ENCODE results near the gene LGALS7. TPM values are rescaled to one million over a fixed set of nuclear protein-coding genes. Genes with fewer than 3 reads are reported as not detected.

LGALS7 gene
- polyA plus RNA-seq, 4 donors, result 0.57 TPM; not detected in 3

DNA sequence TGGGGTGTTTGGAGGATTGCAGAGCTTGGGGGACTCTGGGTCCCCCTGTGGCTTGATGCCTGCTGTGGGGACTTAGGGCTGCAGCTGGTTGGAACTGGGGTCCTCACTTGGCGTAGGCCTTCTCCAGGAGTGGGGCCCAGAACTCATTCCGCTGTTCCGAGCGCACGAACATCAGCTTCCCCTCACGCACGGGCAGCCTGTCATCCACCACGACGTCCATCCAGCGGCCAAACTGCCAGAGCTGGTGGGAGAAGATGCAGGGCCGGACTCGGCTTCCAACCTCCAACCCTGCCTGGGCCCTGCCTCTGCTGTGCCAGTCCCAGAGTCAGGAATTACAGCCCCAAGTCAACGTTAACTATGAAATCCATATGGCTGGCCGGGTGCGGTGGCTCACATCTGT lies 31.6 kb downstream of the LGALS7 start:
- no peak for DNase-seq (ENCODE audit: low read depth in 4 of 4, low spot score in 3 of 4)

DNA sequence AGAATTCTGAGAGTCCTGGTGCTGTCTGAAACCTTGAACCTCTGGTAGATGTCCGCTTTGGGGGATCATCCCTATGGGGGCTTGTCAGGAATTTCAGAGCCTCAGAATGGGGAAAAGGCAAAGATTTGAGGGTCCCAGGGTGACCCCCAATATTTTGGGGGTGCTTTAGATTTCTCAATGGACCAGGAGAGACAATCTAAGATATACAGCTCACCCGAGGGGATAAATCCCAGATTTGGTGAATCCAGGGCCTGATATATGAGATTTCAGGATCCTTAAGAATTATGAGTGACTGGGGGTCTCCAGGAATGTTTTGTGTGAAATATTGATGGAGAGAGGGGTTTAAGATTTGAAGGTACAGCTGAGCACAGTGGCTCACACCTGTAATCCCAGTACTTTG lies 32.4 kb downstream of the LGALS7 start:
- DNase-seq (ENCODE audit: low read depth in 4 of 4, low spot score in 3 of 4), result no peak

DNA sequence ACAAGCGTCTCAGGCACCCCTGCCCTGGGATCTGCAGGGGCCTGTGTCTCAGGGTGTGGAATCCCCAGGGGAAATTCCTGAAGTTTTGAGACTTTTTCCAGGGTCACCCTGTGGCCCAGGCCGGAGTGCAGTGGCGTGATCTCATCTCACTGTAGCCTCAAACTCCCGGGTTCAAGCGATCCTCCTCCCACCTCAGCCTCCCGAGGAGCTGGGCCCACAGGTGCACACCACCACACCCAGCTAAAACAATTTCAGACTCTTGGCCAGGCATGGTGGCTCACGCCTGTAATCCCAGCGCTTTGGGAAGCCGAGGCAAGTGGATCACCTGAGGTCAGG lies 33.1 kb downstream of the LGALS7 start:
- DNase-seq (ENCODE audit: low read depth in 4 of 4, low spot score in 3 of 4), result no peak

DNA sequence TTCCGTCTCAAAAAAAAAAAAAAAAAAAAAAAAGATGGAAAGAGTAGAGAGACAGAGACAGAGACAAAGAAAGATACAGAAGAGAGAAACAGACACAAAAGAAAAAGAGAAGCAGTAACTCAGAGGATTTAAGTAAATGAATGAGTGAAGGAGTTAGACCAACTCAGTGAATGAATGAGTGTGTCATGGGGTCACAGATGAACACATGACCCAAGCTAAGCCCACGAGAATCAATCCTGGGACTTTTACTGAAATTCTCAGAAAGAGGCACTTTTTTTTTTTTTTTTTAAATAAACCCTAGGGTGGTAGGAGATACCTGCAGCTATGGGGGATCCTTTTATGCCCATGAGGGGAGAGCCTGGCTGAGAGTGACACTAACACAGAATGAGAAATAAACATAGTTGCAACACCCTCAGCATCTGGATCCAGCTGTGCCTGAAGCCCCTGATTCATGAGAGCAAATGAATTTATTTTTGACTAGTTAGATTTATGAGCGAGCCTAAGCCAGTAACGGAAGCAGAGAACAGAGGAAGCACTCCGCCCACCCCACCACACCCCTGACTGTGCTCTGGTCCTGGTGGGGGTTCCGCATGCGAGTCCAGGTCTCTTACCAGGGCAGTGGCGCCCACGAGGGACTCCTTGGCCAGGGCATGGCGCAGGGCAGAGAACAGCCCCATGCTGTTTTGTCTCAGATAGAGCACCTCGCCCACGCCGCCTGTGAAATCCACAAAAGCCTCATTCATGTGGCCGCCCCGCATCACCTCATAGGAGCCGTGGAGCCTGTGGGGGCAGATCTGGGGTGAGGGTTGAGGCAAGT lies 33.7 kb downstream of the LGALS7 start:
- no peak for DNase-seq (ENCODE audit: low read depth in 4 of 4, low spot score in 3 of 4)

DNA sequence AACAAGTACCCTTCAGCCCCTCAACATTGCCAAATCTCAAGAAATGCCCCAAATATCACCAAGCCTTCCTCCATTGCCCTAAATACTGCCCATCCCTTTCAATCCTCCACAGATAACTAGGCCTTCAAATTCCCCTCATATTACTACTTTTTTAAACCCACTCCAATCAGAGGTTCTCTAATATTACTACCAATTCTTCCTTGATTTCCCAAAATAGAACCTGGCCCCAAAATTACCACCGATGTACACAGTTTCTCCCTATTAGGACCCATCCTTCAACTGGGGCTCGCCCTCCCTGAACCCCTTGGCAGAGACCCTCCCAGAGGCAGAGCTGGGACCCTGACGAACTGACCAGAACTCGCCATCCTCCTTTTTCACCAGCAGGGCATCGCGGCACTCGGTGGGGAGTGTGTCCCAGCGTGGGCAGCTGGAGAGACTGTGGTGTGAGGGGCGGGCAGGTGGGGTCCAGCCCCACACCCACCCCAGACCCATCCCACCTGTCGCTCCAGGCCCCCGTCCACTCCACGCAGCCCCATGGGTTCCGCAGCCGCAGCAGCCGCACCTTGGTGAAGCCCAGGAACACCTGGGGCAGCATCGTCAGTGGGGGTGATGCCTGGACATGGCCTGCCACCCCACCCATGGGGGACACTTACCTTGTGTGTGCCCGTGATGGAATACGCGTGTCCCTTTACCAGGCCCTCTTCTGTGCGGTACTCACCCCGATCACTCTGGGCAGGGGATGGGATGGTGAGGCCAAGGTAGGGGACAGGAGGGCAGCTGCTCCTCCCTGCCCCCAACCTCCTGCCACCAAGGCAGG lies 35.2 kb downstream of the LGALS7 start:
- no peak for DNase-seq (ENCODE audit: low read depth in 4 of 4, low spot score in 3 of 4)

DNA sequence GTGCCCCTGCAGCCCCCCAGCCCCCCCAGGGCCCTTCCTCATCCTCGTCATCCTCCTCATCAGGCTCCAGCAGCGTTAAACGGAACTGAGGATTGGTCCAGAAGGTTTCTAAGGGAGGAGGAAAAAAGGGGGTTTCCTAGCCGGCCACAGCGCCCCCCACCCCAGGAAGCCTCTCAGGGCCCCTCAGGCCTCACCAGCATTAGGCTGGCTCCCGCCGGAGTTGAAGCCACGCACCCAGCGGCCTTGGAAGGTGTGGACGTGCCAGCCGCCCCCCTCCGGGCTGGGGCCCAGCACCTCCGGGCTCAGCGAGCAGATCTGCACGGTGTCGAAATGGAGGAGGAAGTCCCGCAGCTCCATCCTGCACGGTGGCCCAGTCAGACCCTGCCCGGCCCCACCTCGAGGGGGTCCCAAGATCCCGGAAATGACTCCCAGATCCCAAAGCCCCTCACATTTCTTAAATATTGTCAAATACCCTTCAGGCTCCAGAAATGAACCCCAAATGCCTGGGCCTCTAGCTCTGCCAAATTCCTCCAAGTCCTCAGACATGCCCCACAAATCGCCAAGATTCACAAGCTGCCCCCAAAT lies 35.9 kb downstream of the LGALS7 start:
- DNase-seq (ENCODE audit: low read depth in 4 of 4, low spot score in 3 of 4), result no peak

DNA sequence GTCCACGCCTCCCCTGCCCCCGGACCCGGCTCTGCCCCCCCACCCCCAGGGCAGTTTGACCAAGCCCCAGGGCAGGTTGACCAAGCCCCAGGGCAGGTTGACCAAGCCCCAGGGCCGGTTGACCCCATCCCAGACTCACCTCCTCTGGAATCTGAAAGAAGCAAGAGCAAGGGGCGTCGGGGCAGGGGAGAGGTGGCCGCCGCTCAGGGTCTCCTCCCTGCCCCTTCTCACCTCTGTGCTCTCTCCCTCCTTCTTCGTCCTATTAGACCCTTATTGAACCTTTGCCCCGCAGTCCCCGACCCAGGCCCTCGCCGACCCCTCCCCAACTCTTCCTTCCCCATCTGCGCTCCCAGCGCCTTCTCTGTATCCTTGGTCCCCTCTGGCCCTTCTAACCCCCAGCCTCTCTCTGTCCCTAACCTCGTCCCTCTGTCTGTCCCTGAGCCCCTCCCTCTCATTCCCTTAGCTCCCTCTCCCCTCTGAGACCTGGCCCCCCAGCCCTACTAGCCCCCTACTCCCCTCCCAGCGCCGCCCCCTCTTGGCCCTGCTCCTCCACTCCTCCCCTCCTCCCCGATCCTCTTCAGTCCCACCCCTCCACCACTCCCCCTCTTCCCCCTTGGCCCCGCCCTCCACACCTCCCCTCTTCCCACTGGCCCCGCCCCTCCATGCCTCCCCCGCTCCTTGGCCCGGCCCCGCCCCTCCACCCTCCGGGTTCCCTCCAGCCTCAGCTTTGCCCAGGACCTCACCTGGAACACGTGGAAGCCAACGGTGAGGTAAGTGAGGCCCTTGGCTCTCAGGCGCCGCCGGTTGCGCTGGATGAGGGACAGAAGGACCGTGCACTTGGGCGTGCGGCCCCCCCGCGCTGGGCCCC lies 36.7 kb downstream of the LGALS7 start:
- DNase-seq (ENCODE audit: low read depth in 4 of 4, low spot score in 3 of 4), result no peak

DNA sequence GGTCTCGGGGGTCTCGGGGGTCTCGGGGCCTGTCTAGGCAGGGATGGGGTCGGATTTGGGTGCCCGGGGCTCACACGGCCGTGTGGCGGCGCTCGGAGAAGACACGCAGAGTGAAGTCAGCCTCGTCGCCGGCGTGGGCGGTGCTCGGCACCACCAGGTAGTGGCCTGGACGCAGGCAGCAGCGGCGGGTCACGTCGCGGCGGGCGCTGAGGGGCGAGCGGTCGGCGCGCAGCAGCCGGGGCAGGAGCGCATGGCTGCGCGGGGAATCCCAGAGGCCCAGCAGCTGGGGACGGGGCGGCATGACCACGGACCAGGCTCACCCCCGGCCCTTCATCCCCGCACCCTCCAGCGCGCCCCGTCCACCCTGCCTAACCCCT lies 37.3 kb downstream of the LGALS7 start:
- no peak for DNase-seq (ENCODE audit: low read depth in 4 of 4, low spot score in 3 of 4)

DNA sequence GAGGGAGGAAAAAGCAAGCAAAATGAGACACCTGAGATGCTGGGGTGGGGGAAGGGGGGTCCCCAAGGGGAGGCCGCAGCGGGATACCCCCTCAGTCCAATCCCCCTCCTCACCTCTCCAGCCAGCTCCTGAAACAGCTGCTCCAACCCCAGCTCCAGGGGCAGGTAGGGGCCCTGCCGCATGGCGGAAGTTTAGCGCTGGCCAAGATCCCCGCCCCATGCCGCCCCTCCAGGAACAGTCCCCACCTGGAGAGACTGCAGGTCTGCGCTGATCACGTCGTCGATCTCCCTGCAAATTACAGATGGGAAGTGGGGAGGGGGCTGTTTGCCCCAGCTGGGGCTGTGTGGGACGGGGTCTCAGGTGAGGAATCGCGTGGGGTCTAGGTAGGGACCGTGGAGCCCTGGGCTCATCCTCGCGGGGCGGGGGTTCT lies 38.0 kb downstream of the LGALS7 start:
- no peak for DNase-seq (ENCODE audit: low read depth in 4 of 4, low spot score in 3 of 4)

DNA sequence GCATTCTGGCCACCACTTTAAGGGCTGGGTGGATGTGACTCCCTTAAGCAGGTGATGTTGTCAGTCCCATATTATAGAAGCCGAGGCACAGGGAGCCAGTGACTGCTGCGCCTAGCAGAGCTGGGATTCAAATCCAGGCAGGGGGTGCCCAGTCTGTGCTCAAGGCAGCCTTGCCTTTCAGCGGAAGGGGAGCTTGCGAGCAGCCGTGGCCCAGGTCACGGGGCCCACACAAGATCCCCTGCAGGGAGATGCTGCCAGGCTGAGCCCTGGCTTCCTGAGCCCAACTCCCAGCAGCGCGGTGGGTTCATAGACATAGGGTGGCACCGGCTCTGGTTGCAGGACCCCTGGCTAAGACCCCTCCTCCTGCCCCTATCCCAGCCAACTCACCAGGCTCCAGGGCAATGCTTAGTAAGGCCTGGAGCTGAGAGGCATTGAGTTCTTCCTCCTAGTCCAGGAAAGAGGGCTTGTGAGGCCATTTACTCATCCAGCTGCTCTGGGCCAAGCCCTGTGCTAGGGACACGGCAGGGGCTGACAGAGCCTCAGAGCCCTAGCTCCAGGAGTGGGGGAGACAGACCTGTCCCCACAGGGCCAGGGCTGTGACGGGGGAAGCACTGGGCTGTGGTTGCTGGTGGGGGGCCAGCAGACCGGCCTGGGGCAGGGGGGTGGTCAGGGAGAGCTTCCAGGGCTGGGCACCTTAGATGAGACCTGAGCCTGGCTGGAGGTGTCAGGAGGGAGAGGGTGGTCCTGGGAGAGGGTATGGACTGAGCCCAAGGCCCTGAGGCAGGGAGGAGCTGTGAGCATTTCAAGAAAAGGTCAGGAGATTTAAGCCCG lies 38.7 kb downstream of the LGALS7 start:
- DNase-seq (ENCODE audit: low read depth in 4 of 4, low spot score in 3 of 4), result no peak

DNA sequence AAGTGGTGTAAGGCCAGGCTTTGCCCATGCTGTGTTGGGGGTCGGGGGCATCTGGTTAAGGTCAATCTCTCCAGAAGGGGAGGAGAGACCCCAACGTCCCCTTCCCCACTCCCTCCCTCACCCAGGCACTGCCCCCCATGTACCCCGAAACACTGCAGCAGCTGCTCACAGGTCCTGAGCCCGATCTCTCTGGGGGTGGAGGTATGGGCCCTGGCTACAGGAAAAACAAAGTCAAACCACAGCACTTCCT lies 39.2 kb downstream of the LGALS7 start:
- no peak for DNase-seq (ENCODE audit: low read depth in 4 of 4, low spot score in 3 of 4)

DNA sequence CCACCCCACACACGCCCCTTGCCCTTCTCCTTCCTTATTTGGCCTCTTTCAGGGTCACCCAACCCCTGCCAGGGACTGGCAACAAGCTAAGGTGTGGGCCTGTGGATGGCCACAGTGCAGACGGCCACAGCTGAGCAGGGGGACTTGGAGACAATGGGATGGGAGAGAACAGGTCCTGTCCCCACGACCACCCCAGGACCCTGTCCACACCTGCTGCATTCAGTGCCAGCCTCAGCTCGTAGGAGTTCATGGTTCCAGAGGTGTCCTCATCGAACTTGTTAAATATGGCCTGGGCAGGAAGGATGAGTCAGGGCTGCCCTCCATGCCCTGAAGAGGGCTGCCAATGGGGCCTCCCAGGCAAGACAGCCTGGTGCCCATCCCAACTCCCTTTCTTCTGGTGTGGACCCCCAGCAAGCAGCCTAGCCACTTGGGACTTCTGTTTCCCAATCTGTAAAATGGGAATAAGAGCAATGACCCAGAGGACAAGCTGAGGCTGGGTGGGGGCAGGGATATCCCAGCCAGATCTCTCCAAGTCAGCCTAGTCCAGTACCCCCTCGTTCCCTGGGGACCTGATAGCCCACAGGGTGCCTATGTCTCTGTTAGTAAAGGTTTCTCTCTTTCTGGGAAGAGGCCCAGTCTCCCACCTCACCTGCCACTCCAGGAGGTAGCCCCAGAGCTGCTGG lies 39.7 kb downstream of the LGALS7 start:
- no peak for DNase-seq (ENCODE audit: low read depth in 4 of 4, low spot score in 3 of 4)

DNA sequence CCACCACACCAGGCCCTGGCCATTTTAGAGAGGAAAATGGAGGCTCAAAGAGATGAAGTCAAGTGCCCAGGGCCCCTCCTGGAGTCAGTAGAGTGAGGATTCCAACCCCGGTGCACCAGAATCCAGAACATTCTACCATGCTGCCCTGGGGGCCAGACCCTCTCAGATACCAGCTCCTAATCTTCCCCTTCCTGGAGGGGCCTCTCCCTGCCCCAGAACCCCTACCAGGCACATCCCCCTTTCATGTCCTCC lies 40.1 kb downstream of the LGALS7 start:
- no peak for DNase-seq (ENCODE audit: low read depth in 4 of 4, low spot score in 3 of 4)

DNA sequence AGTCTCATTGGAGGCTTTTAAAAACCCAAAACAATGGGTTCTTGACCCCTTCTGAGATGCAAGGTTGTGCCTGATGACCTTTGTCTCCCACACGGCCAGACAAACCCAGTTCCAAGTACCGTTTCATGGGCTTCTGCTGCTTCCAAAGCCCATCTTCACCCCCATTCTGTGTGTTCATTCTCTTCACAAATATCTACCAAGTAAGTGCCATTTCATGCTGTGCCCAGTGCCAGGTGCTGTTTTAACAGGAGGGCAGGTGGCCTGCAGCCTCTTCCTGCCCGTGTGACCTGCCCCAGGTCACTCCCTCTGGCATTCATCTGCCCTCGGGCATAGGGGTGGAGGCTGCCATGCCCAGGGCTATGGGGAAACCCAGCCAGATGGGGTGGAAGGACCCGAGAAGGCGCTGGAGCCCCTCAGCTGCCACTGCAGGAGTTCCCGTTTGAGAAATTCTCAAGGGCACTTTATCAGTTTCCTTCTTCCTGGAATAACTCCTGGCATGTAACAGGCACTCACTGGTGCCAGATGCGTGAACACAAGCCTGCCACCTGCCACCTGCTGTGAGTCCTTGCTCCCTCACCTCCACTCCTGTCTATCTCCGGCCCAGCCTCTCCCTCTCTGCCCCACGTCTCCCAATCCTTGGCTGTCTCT lies 41.5 kb downstream of the LGALS7 start:
- no peak for DNase-seq (ENCODE audit: low read depth in 4 of 4, low spot score in 3 of 4)

DNA sequence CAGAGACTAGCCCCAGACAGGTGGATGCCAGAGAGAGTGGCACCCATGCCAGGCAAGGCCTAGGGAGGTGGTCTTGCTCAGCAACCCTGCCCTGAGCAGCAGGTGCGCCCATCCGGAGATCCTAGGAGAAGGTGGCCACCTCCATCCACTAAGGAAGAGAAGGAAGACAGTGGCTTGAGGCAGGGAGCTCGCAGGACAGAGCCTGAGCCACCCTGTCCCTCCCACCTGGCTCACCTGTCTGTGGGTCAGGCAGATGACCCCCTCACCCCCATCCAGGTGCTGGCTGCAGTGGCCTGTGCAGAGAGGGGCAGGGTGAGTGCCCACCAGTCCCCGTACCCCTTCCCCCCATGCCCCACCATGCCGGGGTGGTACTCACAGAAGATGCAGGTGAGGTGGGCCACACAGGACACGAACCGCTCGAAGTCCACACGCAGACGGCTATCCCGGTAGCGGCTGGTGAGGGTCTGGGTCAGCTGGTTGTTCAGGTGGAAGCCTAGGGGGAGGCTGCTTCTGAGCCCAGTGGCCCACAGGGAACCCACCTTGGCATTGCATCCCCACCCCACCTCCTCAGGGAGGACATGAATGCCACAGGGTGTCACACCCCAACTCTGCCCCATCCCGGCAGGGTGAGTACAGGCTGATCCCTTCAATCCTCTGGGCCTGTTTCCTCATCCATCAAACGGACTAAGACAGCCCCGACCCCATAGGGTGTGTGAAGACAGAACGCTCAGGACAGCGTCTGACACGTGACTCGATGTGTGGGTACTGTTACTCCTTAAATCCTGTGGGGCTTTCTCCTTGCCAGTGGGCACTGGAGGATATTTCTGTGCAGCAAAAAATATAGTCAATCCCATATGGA lies 42.4 kb downstream of the LGALS7 start:
- DNase-seq (ENCODE audit: low read depth in 4 of 4, low spot score in 3 of 4), result no peak

DNA sequence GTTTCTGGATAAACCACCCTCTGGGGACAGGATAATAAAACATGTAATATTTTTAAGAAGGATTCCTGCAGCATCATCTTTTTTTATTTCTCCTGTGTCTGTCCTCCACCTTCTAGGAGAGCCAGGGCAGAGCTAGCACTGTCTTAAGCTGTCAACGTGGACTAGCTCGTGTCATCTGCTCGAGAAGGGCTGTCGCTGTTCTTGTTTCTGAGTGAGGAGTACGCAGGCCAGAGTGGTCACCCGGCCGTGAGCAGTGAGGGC lies 42.9 kb downstream of the LGALS7 start:
- DNase-seq (ENCODE audit: low read depth in 4 of 4, low spot score in 3 of 4), result no peak

DNA sequence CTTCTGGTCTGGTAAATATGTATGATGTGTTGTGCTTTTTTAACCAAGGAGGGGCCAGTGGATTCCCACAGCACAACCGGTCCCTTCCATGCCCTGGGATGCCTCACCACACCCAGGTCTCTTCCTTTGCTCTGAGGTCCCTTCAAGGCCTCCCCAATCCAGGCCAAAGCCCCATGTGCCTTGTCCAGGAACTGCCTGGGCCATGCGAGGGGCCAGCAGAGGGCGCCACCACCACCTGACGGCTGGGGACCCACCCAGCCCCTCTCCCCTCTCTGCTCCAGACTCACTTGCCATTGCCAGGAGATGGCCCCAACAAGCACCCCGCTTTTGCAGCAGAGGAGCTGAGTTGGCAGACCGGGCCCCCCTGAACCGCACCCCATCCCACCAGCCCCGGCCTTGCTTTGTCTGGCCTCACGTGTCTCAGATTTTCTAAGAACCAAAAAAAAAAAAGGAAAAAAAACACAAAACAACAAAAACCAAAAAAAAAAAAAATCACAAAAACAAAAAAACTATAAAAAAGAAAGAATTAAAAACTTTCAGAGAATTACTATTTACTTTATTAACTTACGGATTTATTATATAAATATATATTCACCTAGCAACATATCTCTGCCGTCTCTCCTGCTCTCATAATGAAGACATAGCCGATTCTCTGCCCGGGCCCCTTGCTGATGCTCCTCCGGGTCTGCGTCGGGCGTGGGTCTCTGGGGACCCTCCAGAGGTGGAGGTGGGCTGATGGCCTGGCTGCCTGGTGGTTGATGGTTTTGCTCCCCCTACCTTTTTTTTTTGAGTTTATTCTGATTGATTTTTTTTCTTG lies 43.5 kb downstream of the LGALS7 start:
- DNase-seq (ENCODE audit: low read depth in 4 of 4, low spot score in 3 of 4), result no peak

Measured in left renal pelvis (tissue), 4 donors.